NB4 (cell line): ENCODE data around the gene KLF12.

Experiments used
- POLR2A ChIP-seq: IDR thresholded peaks from 2 replicates; pipeline ENCODE4 v1.6.1; 2011; ENCODE audit warnings: mild to moderate bottlenecking; ENCODE audit not compliant: insufficient read length; ENCODE audit errors: extremely low read depth
- TF ChIP-seq, protein P1 (sequence below): IDR thresholded peaks from one replicate; pipeline ENCODE4 v1.5.1; 2012; ENCODE audit warnings: low read depth, low read length

DNA sequence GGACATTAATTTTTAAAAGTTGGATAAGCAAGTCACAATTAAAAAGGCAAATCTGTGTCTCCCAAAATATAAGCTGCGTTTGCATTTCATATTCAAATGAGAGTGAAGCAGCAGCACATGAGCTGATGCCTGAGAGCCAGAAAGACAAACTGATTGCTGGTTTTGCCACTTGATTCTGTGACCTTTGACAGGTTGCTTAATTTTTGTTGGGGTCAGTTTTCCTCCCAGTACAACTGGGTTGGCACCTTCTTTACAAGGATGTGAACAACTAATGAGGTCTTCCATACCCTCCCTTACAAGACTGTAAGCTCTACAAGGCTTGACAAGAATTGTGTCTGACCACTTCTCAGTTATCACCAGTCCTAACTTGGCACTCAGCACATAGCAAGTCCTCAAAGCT is 8.1 kb upstream of the KLF12 start:
- TF ChIP-seq, protein P1, sequence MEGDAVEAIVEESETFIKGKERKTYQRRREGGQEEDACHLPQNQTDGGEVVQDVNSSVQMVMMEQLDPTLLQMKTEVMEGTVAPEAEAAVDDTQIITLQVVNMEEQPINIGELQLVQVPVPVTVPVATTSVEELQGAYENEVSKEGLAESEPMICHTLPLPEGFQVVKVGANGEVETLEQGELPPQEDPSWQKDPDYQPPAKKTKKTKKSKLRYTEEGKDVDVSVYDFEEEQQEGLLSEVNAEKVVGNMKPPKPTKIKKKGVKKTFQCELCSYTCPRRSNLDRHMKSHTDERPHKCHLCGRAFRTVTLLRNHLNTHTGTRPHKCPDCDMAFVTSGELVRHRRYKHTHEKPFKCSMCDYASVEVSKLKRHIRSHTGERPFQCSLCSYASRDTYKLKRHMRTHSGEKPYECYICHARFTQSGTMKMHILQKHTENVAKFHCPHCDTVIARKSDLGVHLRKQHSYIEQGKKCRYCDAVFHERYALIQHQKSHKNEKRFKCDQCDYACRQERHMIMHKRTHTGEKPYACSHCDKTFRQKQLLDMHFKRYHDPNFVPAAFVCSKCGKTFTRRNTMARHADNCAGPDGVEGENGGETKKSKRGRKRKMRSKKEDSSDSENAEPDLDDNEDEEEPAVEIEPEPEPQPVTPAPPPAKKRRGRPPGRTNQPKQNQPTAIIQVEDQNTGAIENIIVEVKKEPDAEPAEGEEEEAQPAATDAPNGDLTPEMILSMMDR, result no peak
- no peak for TF ChIP-seq POLR2A
